ENCODE measurements around the gene AGRN.

- TF ChIP-seq SP1 (IDR thresholded peaks at IDR 0.05), result no peak
- TF ChIP-seq NFRKB (IDR thresholded peaks at IDR 0.05), result no peak
- TF ChIP-seq BHLHE40 (IDR thresholded peaks at IDR 0.05; ENCODE audit: borderline replicate concordance), result no peak
Measured at GRCh38 chr1:1004420-1004779, 15.5 kb upstream of the AGRN start.
